ENCODE data around the gene KCNT2.

GRCh38 chr1:196355206-196355786, 252.9 kb downstream of the KCNT2 start:
- TF ChIP-seq POLR2A (IDR thresholded peaks at IDR 0.05; ENCODE audit: borderline replicate concordance, extremely low read depth, insufficient read depth, insufficient read length) (no peak), EZH2 (IDR thresholded peaks at IDR 0.05) (no peak), RAD21 (IDR thresholded peaks at IDR 0.05; ENCODE audit: low read depth) (peak; percentile 57), FOSL1 (IDR thresholded peaks at IDR 0.05; ENCODE audit: low read depth) (no peak), CTCF (IDR thresholded peaks at IDR 0.05 in 2 of 3, conservative IDR thresholded peaks at IDR 0.05 in 1 of 3; ENCODE audit: borderline replicate concordance in 1 of 3, insufficient read depth in 1 of 3, low read depth in 2 of 3, low read length in 2 of 3) (peak; percentile 43 to 62 (median 49)), ELF1 (IDR thresholded peaks at IDR 0.05; ENCODE audit: borderline replicate concordance, low read depth) (no peak), EZH2phosphoT487 (IDR thresholded peaks at IDR 0.05; ENCODE audit: borderline replicate concordance) (no peak), YY1 (IDR thresholded peaks at IDR 0.05; ENCODE audit: extremely low read depth, insufficient replicate concordance, low read depth, low read length) (peak; percentile 26), ZNF274 (IDR thresholded peaks at IDR 0.05; ENCODE audit: low read depth, low read length) (no peak)
- TF ChIP-seq, protein P1, sequence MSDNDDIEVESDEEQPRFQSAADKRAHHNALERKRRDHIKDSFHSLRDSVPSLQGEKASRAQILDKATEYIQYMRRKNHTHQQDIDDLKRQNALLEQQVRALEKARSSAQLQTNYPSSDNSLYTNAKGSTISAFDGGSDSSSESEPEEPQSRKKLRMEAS (IDR thresholded peaks at IDR 0.05), result no peak

Data from HCT116 (cell line).